ENCODE results near the gene EAF2.

EAF2 gene

DNA sequence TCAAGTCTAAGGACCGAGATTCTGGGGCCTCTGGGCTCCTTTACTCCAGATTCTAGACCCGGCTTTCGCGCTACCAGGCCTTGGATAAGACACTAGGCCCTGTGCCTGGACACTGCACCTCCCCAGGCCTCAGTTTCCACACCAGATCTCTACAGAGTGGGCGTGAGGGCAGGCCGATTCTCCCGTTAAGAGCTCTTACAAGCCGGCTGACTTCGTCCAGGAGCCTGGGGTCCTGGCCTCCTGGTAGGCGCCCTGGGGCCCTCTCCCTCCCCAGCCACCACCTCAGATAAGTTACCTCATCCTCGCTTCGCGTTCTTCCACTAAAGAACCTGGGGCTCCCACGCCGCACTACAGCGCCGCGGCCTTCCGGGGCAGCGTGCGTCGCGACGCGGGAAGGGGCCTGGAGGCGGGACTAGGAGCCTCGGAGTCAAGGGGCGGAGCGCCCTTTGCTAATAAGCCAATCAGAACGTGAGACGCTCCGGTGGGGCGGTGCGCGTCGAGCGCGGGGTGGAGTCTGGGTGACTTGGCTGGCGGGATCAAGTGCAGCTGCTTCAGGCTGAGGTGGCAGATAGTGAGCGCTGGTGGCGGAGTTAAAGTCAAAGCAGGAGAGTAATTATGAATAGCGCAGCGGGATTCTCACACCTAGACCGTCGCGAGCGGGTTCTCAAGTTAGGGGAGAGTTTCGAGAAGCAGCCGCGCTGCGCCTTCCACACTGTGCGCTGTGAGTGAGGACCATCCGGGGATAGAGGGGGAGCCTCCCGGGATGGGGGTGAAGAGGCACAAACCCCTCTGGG is at the start of gene EAF2, which contains the start of gene IQCB1:
Gene EAF2, plus strand, starts transcription at position 539 of the 794 bp plus-strand sequence. Its CDS starts 77 bp downstream, at position 616.
Gene IQCB1, minus strand, starts transcription at position 390 of the 794 bp plus-strand sequence. CDS start 6,100 bp downstream, outside the sequence.
- peak within 1 kb of the TSS; percentile 61 for H3K27ac ChIP-seq
- POLR2A ChIA-PET (ENCODE audit: low non-redundant PET) = interaction anchor here (0.7 kb wide), 1 partner anchor 15 kb away, joined by 3 read pairs; no protein-coding TSS in a partner anchor
- CTCF ChIA-PET = interaction anchor here (0.7 kb wide), 2 partner anchors 160 to 744 kb away, joined by 3 read pairs; no protein-coding TSS in a partner anchor
- peak; percentile 100 for DNase-seq (ENCODE audit: low spot score)
- TF ChIP-seq CTCF (conservative IDR thresholded peaks at IDR 0.05; ENCODE audit: low read depth) = no peak

DNA sequence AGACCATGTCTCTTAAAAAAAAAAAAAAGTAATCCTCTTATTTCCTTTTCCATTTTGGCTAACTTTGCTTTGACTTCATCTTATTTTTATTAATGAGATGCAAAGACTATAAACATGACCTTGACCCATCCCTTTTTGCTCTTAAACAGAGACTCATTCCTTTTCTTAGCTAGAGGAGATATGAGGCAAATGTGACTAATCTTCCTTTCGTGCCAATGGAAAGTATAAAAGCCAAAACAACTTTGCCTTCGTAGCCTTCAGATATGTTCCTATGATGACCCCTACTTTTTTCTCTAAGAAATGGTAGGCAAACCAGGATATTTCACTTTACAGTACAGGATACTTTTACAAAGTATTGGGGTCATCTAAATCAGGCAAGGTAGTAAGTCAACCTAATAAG is 48.5 kb upstream of the EAF2 start:
- no peak for DNase-seq (ENCODE audit: low spot score)
- ChIA-PET POLR2A (ENCODE audit: low non-redundant PET) (interaction anchor here (0.7 kb wide), 1 partner anchor 9 kb away, joined by 3 read pairs; no protein-coding TSS in a partner anchor), CTCF (no interaction called here)
- TF ChIP-seq CTCF (conservative IDR thresholded peaks at IDR 0.05; ENCODE audit: low read depth) = no peak
- H3K27ac ChIP-seq = no peak overlapping the region

- TF ChIP-seq CTCF (conservative IDR thresholded peaks at IDR 0.05; ENCODE audit: low read depth) = no peak
- ChIA-PET CTCF (no interaction called here), POLR2A (ENCODE audit: low non-redundant PET) (no interaction called here)
- DNase-seq (ENCODE audit: low spot score) = no peak
- H3K27ac ChIP-seq = no peak overlapping the region
These were observed 41.9 kb upstream of the EAF2 start for GRCh38 chr3:121793078-121793477.

- TF ChIP-seq CTCF (conservative IDR thresholded peaks at IDR 0.05; ENCODE audit: low read depth) = no peak
- no peak for DNase-seq (ENCODE audit: low spot score)
- ChIA-PET POLR2A (ENCODE audit: low non-redundant PET) (no interaction called here), CTCF (no interaction called here)
- H3K27ac ChIP-seq = no peak overlapping the region
These were observed 40.6 kb upstream of the EAF2 start for GRCh38 chr3:121794264-121794983.

- DNase-seq (ENCODE audit: low spot score) = no peak
- no peak for TF ChIP-seq CTCF (conservative IDR thresholded peaks at IDR 0.05; ENCODE audit: low read depth)
- H3K27ac ChIP-seq = no peak overlapping the region
- POLR2A ChIA-PET (ENCODE audit: low non-redundant PET) = no interaction called here
- CTCF ChIA-PET = no interaction called here
These were observed 38.0 kb upstream of the EAF2 start for GRCh38 chr3:121796970-121797369.

GRCh38 chr3:121800906-121801305 is 34.1 kb upstream of the EAF2 start:
- ChIA-PET CTCF (interaction anchor here (0.6 kb wide), 1 partner anchor 298 kb away, joined by 3 read pairs; no protein-coding TSS in a partner anchor), POLR2A (ENCODE audit: low non-redundant PET) (no interaction called here)
- no peak for TF ChIP-seq CTCF (conservative IDR thresholded peaks at IDR 0.05; ENCODE audit: low read depth)
- DNase-seq (ENCODE audit: low spot score) = no peak
- H3K27ac ChIP-seq = no peak overlapping the region

Data from RWPE1 (cell line).